Measurements from ENCODE around the gene XPR1. TPM values are rescaled to one million over a fixed set of nuclear protein-coding genes. Genes with fewer than 3 reads are reported as not detected.

The XPR1 gene
- total and polyA plus RNA-seq, 2 experiments from 2014 or later, result 4.9 to 15.6 TPM

GRCh38 chr1:180920193-180920592 is 288.4 kb downstream of the XPR1 start:
- no peak for TF ChIP-seq EZH2 (IDR thresholded peaks at IDR 0.05; ENCODE audit: insufficient read depth, poor library complexity, severe bottlenecking)
- TF ChIP-seq EZH2phosphoT487 (IDR thresholded peaks at IDR 0.05; ENCODE audit: insufficient read depth, low read depth), result no peak
- 78 to 83% methylated on average over 7 of the region's 7 CpGs for WGBS, 2 experiments (ENCODE audit: low coverage in 1 of 2, low lambda C conversion rate in 2 of 2, missing lambda C conversion rate in 2 of 2)
- Histone ChIP-seq H4K20me1 (ENCODE audit: insufficient read depth) (no peaks in the 10 kb centered on the region), H3K4me1 (ENCODE audit: insufficient read depth) (no peaks in the 10 kb centered on the region), H3F3A (ENCODE audit: insufficient read depth) (no peaks in the 10 kb centered on the region), H3K36me3 (ENCODE audit: low read depth) (no peaks in the 10 kb centered on the region), H3K4me2 (ENCODE audit: unreplicated experiment) (no peak overlapping the region), H3K9me2 (ENCODE audit: insufficient read depth) (no peaks in the 10 kb centered on the region), H2AFZ (no peak overlapping the region), H3K27ac (no peak overlapping the region), H3K9me3 (ENCODE audit: low read depth) (no peaks in the 10 kb centered on the region), H3K4me3 (no peak overlapping the region), H3K9ac (no peak overlapping the region), H3K79me2 (ENCODE audit: insufficient read depth) (no peaks in the 10 kb centered on the region), H3K27me3 (replicated peaks; ENCODE audit: insufficient read depth) (no peaks in the 10 kb centered on the region)
- DNase-seq, result no peak
- in situ Hi-C loops (cut with MboI), result no loop called here

DNA sequence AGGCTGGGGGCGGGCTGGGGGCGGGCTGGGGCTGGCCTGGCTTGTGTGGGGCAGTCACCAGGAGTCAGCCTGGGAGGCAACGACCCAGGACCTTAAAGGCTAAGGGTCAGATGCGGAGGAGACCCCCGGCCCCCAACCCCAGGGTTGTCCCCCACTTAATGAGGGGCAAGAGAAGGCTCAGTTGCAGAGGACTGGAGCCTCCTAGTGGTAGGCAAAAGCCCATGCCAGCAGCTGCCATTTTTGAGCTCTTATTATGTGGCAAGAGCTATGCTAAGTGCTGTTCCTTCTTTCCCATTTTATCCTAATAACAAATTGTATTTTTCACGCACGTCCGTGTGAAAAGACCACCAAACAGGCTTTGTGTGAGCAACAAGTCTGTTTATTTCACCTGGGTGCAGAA is 288.9 kb downstream of the XPR1 start:
- Histone ChIP-seq H3K4me2 (ENCODE audit: unreplicated experiment) (no peak overlapping the region), H3K79me2 (ENCODE audit: insufficient read depth) (no peaks in the 10 kb centered on the region)
- DNase-seq, result peak; percentile 30

GRCh38 chr1:180921386-180921785 is 289.6 kb downstream of the XPR1 start:
- Histone ChIP-seq H3K27me3 (replicated peaks; ENCODE audit: insufficient read depth) (no peaks in the 10 kb centered on the region), H3K27ac (no peak overlapping the region), H3K79me2 (ENCODE audit: insufficient read depth) (no peaks in the 10 kb centered on the region), H3K36me3 (ENCODE audit: low read depth) (no peaks in the 10 kb centered on the region), H2AFZ (no peak overlapping the region), H3F3A (ENCODE audit: insufficient read depth) (no peaks in the 10 kb centered on the region), H4K20me1 (ENCODE audit: insufficient read depth) (no peaks in the 10 kb centered on the region), H3K4me2 (ENCODE audit: unreplicated experiment) (no peak overlapping the region), H3K9me2 (ENCODE audit: insufficient read depth) (no peaks in the 10 kb centered on the region), H3K9me3 (ENCODE audit: low read depth) (no peaks in the 10 kb centered on the region), H3K4me1 (ENCODE audit: insufficient read depth) (no peaks in the 10 kb centered on the region; the same call in 1 of the 2 replicates), H3K4me3 (no peak overlapping the region), H3K9ac (no peak overlapping the region)
- 83 to 85% methylated on average over 6 of the region's 6 CpGs for WGBS, 2 experiments (ENCODE audit: low coverage in 1 of 2, low lambda C conversion rate in 2 of 2, missing lambda C conversion rate in 2 of 2)
- no peak for TF ChIP-seq EZH2phosphoT487 (IDR thresholded peaks at IDR 0.05; ENCODE audit: insufficient read depth, low read depth)
- TF ChIP-seq EZH2 (IDR thresholded peaks at IDR 0.05; ENCODE audit: insufficient read depth, poor library complexity, severe bottlenecking), result no peak
- DNase-seq, result no peak
- in situ Hi-C loops (cut with MboI), result no loop called here

More for the DNA sequence above, 288.9 kb downstream of the XPR1 start:
- WGBS, 2 experiments (ENCODE audit: low coverage in 1 of 2, low lambda C conversion rate in 2 of 2, missing lambda C conversion rate in 2 of 2), result 88 to 98% methylated on average over 3 to 8 of the region's 8 CpGs
- Histone ChIP-seq H3F3A (ENCODE audit: insufficient read depth) (no peaks in the 10 kb centered on the region), H3K36me3 (ENCODE audit: low read depth) (no peaks in the 10 kb centered on the region), H3K4me1 (ENCODE audit: insufficient read depth) (no peaks in the 10 kb centered on the region; the same call in 1 of the 2 replicates), H3K9me2 (ENCODE audit: insufficient read depth) (no peaks in the 10 kb centered on the region), H3K27me3 (replicated peaks; ENCODE audit: insufficient read depth) (no peaks in the 10 kb centered on the region), H3K9ac (no peak overlapping the region), H2AFZ (no peak overlapping the region), H4K20me1 (ENCODE audit: insufficient read depth) (no peaks in the 10 kb centered on the region), H3K9me3 (ENCODE audit: low read depth) (no peaks in the 10 kb centered on the region), H3K27ac (no peak overlapping the region), H3K4me3 (no peak overlapping the region)
- in situ Hi-C loops (cut with MboI), result no loop called here
- no peak for TF ChIP-seq EZH2 (IDR thresholded peaks at IDR 0.05; ENCODE audit: insufficient read depth, poor library complexity, severe bottlenecking)
- no peak for TF ChIP-seq EZH2phosphoT487 (IDR thresholded peaks at IDR 0.05; ENCODE audit: insufficient read depth, low read depth)

DNA sequence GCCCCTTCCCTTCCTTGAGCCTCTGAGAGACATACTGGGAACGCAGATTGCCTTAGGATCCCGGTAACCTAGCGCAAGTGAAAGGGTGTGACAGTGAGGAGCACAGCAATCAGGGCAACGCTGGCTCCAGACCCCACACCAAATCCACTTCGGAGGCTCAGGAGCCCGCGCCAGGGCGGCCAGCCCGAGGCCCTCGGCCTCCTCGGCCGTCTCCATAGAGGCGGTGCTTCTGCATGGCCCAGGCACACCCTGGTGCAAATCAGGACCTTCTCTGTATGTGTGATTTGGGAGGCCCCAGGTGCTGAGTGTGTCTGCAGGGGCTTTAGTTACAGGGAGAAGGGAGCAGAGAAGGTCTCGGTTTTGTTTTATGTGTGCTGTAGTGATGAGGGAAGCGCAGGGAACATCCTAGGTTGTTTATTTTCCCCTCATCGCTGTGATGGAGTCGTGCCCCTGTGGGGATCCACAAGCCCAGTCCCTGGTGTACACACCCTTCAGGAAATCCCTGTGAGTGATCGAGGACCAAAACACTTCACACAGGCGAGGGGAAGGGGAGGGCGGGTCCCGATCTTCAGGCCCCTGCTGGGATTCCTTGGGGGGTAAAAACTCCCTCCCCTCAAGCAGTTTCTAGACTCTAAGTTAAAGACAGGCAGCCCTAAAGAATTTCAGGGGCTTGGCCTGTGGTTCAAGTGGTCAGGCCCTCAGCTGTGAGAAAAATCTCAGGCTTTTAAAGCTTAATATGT is 290.2 kb downstream of the XPR1 start:
- H3K27me3 ChIP-seq (replicated peaks; ENCODE audit: insufficient read depth), result no peaks in the 10 kb centered on the region
- no peak overlapping the region for H3K9ac ChIP-seq
- no peak overlapping the region for H3K4me2 ChIP-seq (ENCODE audit: unreplicated experiment)
- H3K4me3 ChIP-seq, result no peak overlapping the region
- H3K9me2 ChIP-seq (ENCODE audit: insufficient read depth), result no peaks in the 10 kb centered on the region
- H3F3A ChIP-seq (ENCODE audit: insufficient read depth), result no peaks in the 10 kb centered on the region
- DNase-seq, result no peak
- WGBS, 2 experiments (ENCODE audit: low coverage in 1 of 2, low lambda C conversion rate in 2 of 2, missing lambda C conversion rate in 2 of 2), result 88% methylated on average over 21 of the region's 21 CpGs
- no peaks in the 10 kb centered on the region for H3K79me2 ChIP-seq (ENCODE audit: insufficient read depth)
- H3K27ac ChIP-seq, result no peak overlapping the region
- H2AFZ ChIP-seq, result no peak overlapping the region
- TF ChIP-seq EZH2phosphoT487 (IDR thresholded peaks at IDR 0.05; ENCODE audit: insufficient read depth, low read depth) (no peak), EZH2 (IDR thresholded peaks at IDR 0.05; ENCODE audit: insufficient read depth, poor library complexity, severe bottlenecking) (no peak)
- no peaks in the 10 kb centered on the region for H3K36me3 ChIP-seq (ENCODE audit: low read depth)
- H4K20me1 ChIP-seq (ENCODE audit: insufficient read depth), result no peaks in the 10 kb centered on the region
- no peaks in the 10 kb centered on the region for H3K9me3 ChIP-seq (ENCODE audit: low read depth)
- in situ Hi-C loops (cut with MboI), result no loop called here
- H3K4me1 ChIP-seq (ENCODE audit: insufficient read depth), result no peaks in the 10 kb centered on the region; the same call in 1 of the 2 replicates

Measured in GM23248 (cell line).